Globus pallidus (tissue), 1 donor: ENCODE measurements around the gene SCYL1.

ENCODE experiments used
- DNase-seq: peaks from one replicate; pipeline ENCODE4 v3.0.0-alpha.2; 2015; ENCODE audit warnings: low spot score

SCYL1 gene

DNA sequence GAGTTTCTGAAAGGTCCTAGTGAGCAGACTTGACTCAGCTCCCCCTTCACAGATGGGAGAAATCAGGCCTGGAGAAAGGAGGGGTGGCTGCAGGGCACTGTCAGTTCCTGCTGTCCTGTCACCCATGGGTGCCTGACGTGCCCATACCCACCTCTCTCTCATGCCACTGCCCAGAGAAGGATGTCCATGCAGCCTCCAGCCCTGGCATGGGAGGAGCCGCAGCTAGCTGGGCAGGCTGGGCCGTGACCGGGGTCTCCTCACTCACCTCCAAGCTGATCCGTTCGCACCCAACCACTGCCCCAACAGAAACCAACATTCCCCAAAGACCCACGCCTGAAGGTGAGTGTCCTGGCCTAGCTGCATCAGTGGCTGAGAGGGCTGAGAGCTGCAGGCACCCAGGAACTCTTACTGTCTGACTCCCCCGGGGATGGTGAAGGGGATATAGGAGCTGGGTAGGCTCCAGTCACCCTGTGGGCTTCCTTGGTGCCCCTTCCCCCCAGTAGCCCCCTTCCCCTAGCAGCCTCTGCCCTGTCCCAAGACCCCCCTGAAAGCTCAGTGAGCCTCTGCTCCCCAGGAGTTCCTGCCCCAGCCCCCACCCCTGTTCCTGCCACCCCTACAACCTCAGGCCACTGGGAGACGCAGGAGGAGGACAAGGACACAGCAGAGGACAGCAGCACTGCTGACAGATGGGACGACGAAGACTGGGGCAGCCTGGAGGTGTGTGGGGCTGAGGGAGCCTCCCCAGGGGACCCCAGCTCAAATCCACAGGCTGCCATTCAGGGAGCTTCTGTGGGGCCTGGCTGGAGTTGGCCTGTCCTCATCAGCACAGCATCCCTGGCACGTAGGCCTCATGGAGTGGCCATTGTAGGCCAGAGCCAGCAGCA, 11.8 kb downstream of the SCYL1 start:
- no peak for DNase-seq

DNA sequence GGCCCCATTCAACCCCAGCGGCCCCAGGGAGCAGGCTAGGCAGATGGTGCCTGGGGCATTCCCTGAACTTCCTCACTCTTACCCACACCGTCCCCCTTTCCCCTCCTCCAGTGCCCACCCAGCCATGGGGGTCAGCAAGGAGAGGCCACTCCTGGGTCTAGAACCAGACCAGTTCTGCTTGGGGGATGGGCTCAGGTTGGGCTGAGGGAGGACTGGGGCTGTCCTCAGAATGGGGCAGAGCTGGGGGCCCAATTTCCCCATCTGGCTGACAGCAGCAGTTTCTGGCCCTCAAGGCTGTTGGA, 12.4 kb downstream of the SCYL1 start:
- no peak for DNase-seq

DNA sequence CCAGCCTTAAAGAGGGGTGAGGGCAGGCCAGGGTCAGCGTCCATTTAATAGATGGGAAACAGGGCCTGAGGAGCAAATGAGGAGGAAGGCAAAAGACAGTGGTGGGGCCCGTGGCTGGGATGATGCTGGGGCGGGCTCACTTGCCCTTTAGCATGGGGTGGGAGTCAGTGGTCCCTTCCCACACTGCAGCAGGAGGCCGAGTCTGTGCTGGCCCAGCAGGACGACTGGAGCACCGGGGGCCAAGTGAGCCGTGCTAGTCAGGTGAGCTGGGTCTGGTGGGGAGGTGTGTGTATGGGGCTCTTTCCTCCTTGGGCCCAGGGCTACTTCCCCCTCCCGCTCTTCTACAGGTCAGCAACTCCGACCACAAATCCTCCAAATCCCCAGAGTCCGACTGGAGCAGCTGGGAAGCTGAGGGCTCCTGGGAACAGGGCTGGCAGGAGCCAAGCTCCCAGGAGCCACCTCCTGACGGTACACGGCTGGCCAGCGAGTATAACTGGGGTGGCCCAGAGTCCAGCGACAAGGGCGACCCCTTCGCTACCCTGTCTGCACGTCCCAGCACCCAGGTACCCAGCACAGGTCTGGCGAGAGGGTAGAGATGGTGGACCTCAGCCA, 12.8 kb downstream of the SCYL1 start:
- no peak for DNase-seq

DNA sequence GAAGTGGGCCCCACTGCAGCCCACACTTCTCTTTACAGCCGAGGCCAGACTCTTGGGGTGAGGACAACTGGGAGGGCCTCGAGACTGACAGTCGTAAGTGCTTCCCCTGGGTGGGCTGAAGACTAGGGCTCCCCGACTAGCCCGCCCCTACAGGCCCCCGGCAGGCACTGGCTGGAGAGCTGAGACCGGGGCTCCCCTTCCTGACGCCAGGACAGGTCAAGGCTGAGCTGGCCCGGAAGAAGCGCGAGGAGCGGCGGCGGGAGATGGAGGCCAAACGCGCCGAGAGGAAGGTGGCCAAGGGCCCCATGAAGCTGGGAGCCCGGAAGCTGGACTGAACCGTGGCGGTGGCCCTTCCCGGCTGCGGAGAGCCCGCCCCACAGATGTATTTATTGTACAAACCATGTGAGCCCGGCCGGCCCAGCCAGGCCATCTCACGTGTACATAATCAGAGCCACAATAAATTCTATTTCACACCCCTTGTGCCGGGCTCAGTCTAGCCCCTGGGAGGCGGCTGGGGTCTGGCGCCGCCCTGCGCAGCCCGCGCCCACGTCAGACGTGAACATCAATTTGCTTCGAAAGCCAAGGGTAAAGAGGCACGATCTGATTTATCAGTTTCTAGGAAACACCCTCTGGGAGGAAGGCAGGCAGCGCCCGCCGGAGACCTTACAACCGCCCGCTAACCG, 13.5 kb downstream of the SCYL1 start:
- no peak for DNase-seq

DNA sequence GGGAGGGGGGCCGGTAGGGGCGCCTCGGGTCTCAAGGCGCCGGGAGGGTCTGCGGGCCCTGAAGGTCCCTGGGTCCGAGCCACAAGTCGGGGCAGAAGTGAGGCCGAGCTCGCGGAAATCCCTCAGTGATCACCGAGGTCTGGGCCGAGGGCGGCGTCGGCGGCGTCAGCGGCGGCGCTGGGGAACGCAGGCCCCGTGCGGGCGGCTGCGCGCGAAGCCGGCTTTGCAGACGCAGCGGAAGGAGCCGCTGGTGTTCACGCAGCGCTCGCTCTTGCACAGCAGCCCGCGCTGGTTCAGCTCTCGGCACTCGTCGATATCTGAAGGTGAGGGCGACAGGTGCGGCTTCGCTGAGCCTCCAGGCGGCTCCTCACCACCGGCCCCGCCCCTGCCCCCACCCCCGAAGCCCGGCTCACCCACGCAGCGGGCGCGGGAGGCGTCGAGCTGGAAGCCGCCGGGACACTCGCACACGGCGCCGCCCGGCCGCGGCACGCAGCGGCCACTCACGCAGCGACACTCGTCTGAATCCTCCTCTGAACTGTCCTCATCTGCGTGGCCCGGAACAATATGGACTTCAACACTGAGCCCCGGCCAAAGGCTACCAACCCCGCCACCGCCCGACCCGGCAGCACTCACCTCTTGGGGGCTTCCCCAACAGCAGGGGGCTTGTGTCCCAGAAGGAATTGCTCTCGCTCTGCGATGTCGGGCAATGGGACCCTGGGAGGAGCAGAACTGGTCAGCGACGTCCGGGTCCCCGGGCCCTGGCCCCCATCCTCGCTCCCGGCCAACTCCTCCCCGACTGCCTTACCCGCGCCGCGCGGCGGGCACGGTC, 14.2 kb downstream of the SCYL1 start:
- no peak for DNase-seq

DNA sequence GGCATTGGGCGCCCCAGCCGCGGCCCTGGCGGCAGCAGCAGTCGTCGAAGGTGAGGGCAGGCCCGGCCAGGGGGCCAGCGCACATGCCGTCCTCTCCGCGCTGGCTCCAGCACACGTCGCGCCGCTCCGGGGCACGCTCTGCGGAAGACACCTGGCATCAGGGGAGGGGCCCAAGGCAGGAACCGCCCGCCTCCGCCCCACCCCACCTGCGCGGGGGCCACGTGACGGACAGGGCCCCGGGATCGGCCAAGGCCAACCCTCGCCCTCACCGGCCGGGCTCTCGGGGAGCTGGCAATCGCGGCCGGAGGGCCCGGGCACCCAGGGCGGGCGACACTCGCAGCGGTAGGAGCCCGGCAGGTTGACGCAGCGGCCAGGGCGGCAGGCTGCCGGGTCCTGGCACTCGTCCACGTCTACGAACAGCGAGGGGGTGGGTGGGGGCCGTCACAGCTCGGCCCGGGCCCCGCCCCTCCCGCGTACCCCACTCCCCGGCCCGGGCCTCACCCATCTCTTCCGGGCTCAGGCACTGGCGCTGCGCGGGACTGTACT, 14.9 kb downstream of the SCYL1 start:
- DNase-seq = no peak

DNA sequence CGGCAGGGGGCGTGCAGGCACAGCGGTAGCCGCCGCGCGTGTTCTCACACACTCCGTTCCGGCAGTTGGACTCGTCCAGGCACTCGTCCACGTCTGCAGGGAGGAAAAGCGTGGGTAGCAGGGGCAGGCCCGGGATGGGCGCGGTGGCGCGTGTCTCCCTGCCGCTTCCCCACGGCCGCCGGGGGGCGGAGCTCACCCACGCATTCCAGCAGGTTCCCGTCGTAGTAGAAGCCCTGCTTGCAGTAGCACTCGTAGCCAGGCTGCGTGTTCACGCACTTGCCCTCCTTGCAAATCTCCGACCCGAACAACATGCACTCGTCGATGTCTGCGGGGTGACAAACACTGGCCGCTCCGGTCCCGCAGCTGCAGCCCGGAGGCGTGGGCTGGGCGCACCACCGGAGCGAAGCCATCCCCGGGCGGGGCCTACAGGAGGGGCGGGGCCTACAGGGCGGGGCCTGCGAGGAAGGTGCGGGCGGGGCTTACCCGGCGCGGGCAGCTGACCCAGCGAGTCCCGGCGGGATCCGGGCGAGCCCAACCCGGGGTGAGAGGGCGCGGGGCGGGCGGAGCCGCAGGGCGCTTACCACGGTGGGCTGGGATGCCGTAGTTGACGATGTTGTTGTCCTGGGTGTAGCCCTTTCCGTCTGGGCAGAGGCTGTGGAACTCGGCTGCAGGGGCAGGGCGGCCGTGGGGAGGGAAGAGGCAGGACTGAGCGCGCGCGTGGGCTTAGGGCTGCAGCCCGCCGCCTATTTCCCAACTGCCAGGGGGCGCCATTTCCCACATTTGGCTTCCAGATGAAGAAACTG, 15.6 kb downstream of the SCYL1 start:
- DNase-seq = peak; percentile 90

DNA sequence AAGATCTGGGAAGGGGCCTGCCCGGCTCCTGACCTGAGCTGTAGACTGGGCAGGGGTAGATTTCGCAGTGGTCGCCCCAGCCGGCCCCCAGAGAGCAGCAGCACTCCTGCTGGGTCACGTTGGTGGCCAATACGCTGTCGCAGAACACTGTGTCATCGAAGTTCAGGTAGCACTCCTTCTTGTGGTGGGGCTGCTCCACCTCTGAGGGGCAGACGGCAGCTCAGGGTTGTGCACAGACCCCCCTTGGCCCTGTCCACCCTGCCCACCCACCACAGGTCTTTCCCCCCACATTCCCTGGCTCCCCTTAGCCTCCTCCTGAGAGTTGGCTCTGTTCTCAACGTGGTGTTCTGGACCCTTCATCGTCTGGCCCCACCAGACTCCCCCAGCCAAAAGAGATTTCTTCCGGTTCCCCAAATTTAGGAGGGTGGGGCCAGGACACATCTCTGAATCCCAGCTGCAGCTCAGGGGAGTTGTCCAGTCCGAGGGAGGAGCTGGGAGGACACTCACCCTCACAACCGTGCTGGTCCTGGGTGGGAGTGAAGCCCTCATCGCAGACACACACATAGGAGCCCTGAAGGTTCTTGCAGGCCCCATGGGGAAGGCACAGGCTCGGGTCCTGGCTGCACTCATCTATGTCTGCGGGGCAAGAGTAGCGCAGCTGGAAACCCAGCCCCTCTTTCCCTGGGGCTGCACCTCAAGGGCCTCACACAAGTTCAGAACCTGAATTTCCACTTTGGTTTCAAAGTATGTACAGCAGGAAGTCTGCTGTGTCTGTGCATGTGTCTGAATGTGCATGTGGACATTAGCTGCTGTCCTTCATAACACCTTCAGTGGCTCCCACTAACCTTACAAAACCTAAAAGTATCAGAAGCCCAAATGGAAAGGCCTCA, 16.5 kb downstream of the SCYL1 start:
- DNase-seq = no peak

DNA sequence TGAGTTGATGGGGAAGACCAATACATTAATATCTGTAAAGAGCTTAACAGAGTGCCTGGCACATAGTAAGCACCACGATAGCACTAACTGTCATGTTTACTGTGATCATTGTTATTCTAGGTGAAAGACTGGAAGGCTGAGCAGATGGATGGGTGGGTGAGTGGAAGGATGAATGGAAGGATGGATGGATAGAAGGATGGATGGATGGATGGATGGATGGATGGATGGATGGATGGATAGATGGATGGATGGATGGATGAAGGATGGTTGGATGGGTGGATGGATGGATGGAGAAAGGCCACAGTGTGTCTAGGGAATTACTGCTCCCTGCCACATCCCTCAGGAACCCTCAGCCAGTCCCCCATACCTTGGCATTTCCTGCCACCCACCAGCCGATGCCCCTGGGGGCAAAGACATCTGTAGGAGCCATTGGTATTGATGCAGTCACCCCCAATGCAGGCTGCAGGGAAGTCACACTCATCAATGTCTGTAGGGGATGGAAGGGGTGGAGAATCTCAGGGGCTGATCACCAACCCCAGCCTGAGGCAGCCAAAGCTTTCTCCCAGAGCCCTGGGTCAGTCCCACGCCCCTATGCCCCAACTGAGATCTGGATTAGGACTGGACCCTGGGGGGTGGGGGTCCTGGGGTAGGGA, 18.0 kb downstream of the SCYL1 start:
- no peak for DNase-seq

DNA sequence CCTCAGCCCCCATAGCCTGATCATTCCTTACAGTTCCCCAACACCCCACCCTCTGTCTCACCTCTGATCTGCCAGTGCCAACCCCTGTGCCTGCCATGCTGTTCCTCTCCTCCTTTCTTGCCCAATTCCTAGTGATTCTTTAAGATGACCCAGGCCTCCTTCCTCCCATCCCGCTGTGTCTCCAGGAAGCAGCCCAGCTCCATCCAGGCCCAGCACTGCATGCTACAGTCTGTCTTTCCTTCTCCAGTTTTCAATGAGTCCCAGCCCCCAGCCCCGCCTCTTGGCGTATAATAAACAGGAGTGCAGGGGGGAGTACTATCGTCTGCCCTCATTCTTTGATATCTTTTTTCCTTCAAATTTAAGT, 21.0 kb downstream of the SCYL1 start:
- no peak for DNase-seq

DNA sequence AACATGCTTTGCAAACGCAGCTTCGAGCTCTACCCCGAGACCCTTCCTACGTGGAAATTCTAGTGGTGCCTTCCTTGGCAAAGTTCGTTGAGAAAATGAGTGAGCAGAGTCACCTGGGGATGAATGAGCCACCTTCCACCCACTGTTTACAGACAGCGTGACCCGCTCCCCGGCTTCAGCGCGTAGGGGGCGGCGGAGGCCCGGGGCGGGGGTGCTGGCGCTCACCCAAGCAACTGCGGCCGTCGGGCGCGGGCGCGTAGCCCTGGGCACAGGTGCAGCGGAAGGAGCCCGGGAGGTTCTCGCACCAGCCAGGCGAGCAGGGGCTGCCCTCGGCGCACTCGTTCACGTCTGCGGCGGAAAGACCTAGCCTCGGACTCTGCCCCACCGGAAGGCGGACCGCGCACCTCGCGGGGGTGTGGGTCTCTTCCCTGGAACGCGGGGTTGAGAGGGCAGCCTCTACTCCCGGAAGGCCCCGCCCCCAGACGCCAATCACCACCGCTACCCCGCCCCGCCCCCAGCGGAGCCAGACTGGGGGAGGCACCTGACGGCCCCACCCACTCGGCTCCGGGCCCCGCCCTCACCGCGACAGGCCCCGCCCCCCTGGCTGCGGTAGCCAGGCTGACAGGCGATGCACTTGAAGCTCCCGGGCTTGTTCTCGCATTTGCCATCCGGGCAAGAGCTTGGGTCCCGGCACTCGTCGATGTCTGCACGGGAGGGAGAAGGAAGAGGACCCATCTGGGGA, 21.5 kb downstream of the SCYL1 start:
- no peak for DNase-seq

DNA sequence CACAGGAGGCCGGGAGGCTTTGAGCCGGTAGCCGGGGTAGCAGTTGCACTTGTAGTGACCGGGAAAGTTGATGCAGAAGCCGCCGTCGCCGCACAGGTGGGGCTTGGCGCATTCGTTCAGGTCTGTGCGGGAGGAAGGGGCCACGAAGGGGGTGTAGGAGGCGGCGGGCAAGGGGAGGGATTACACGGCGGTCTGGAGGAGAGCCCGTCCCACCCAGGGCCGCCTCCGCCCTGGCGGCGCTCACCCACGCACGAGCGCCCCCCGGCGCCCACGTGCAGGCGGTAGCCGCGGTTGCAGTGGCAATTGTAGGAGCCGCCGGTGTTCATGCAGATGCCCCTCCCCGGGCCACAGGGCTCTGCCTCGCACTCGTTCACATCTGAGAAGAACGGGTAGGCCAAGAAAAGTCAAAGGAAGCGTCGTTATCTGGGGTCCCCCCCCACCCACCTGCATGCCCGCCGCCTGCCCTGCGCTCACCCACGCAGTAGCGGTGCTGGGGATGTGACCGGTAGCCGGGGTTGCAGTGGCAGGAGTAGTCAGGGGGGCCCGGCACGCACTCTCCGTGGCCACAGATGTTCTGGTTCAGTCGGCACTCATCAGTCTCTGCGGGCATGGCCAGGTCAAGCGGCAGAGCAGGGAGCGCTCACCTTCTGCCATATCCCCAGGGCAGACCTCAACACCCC, 22.7 kb downstream of the SCYL1 start:
- DNase-seq = no peak

DNA sequence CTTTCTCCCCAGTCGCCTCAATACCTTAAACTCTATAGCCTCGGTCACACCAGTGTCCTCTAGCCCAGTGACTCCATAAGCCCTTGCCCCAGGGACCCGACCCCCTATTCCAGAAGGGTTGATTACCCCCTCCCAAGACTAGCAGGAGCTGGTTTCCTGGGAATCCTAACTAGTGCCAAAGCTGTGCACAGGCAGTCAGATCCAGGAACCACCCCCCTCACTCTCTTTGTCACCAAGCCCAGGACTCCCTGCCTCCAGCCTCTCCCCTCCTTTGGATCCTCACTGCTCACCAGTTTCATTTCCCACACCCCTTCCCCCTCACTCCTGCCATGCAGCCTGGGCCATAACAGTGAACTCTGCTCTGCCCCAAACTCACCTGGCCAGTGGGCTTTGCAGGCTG, 23.5 kb downstream of the SCYL1 start:
- DNase-seq = no peak

DNA sequence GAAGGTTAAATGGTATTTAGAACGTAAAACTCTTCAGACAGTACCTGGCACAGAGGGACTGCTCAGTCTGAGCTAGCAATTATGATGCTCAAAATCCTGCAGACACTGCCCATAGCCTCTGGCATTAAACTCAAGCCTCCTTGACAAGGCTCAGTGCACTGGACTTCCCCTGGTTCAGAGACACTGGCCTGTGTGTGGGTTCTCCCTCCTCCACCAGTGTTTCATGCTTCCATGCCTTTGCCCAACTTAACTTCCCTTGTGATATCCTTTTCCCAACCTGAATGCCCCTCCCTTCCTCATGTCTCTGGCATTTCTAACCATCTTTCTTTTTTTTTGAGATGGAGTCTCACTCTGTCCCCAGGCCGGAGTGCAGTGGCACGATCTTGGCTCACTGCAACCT, 24.2 kb downstream of the SCYL1 start:
- DNase-seq = no peak

DNA sequence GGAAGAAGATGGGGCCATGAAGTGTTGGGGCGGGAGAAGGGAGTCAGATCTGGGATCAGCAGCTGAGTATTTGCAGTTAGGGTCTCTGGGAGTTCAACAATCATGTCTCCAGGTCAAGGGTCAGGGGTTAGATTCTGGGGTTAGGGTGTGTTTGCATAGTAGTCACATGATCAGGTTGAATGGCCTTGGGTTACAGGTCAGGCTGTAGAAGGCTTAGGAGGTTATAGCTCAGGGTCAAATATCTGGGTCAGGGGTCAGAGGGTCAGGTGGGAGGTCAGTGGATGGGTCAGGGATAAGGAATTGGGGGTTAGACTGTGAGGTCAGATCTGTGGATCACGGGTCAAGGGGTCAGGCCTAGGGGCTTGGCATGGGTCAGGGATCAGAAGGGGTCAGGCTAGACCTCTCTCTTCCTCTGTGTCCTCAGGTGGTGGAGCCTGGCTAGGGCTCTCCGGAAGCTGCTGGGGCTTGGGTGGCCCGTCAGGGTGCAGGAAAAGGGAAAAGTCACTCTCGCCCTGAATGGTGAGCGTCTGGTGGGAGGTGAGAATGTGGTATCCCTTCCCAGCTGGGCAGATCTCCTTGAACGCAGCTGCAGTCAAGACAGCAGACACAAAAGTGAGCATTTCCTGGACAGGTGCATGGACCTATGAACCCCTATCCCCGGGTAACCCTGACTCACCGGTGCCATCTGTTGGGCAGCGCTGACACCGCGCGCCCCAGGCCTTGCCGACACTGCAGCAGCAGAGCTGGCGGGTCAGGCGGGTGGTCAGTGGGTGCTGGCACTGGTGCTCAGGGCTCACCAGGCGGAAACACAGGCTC, 26.9 kb downstream of the SCYL1 start:
- no peak for DNase-seq

DNA sequence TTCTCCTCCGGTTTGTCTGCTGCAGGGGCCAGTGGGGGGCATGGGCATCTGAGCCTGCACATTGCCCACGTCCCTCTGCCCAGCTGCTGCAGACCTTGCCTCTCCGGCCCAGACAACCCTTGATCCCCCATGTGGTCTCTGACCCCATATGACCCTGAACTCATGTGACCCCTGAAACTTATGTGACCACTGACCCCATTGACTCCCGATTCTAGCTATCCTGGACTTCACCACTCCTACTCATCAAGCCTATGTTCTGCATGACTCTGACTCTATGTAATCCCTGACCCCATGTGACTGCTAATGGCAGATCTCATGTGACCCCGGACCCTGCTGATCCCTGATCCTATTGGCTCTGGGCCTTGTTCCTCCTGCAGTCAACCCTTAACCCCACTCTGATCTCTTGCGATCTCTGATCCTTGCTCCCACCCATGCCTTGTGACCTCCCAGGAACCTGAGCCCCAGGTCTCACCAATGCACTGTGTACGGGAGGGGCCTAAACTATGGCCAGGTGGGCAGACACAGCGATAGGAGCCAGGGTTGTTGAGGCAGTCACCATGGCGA, 27.6 kb downstream of the SCYL1 start:
- no peak for DNase-seq

DNA sequence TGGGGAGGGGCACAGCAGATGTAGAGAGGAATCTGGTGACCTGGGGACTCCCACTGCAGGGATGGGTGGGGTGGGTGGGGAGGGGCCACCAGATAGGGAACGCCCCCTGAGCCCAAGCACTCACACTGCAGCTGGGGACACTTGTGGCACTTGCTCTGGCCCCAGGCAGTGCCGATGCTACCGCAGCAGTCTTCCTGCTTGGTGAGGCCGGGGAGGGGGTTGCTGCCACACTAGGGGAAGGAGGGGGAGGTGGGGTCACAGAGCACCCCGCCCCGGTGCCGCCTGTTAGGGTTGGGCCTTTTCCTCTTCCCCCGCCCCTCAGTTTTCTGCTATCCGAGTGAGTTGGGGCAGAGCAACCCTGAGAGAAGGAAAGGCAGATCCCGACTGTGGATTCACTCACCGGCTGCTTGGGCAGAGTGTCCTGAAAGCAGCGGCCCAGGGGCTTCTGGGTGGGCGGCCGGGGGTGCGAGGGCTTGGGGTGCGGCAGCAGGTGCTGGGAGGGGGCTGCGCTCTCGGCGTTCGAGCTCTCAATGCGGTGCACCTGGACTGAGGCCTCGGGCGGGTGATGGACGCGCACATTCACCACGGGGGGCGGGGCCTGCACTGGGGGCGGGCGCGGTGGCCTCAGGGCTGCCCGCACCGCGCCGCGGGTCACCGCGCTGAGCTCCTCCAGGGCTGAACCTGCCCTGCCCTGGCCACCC, 28.6 kb downstream of the SCYL1 start:
- DNase-seq = no peak
